ENCODE results near the gene LDLRAD4.

LDLRAD4 gene

DNA sequence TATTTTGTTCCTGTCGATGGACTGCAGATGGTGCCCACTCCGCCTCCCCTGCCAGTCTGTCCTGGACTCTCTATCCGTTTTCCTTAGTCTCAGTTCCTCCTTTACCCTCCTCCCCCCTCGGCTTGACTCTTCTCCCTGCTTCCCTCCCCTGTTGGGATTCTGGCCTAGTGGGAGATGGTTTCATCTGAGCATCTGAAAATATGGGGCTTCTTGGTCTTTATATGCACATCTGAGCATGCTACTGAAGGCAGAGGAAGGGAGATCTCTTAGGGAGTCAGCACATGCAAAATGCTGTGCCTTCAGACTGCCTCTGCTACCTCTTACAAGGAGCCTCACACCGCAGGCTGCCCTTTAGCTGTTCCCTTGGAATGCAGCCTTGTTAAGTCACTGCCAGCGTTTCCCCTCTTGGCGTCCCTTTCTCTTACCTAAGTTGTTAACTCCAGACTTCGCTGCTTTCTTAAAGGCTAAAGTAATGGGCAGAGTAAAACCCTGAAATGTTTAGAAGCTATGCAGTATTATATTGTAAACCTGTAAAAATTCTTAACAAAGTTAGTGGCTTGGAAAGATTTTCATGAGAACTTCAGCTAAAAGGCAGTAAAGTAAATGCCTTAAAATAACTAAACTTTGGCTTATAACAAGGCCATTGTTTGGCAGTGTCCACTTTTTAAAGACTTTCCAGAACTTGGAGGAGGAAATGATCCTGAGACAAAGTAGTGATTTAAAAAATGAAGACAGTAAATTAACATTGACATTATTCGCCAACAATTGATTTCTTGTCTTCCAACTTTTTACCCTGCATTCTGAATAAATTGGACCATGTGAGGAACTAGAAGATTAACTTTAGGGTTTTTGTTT, 49.8 kb downstream of the LDLRAD4 start:
- DNase-seq, result no peak

DNA sequence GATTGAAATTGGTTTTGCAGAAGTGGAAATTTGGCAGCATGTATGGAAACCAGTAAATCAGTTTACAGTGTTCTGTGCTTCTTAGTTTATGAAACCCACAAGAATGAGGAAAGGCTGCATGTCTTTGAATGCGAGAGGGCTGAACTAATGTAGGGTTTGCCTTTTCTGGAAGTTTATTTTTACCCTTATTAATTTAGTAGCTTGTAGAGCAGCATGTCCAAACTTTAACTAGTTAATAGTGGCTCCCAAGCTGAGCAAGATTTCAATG, 50.4 kb downstream of the LDLRAD4 start:
- DNase-seq, result no peak

DNA sequence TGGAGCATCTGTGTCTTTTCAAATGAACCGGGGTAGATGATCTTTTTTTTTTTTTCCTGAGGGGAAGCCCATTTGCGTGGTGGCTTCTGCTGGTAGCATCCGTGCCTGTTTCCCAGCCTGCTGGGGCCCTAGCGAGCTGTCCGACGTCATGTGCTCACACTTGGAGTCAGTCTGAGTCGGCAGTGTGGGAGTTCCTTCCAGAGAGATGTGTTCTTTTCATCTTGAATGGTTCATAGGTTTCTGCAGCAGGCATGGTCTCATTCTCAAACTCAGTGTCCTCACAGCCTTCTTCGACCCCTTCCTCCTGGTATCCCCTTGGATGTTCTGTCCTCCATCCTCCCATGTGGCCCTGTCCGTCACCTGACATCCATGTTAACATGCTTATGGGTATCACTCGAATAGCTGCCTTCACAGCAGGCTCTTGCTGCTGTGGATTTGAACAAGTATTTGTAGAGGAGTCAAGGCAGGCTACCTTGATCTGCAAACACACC, 51.0 kb downstream of the LDLRAD4 start:
- DNase-seq, result no peak

GRCh38 chr18:13270279-13270855, 51.8 kb downstream of the LDLRAD4 start:
- no peak for DNase-seq

GRCh38 chr18:13271302-13271911, 52.8 kb downstream of the LDLRAD4 start:
- no peak for DNase-seq

DNA sequence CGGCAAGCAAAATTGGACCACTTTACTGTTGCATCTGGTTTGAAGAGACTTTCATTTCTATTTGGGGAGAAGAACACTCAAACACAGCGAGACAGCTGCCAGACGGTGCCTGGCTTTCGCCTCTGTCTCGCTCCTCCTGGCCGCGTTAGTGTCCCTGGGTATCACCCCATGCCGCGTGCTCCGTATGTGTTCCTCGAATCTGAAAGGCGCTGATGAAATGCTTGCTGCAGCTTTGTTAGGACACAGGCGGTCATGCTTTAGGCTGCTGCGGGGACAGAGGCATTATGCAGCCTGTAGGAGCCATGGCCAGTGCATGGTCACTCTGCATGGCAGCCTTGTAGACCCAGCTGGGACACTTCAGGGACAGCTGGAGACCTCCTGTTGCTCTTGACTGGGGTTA, 53.9 kb downstream of the LDLRAD4 start:
- DNase-seq, result no peak

GRCh38 chr18:13273800-13274199, 55.2 kb downstream of the LDLRAD4 start:
- DNase-seq, result no peak

DNA sequence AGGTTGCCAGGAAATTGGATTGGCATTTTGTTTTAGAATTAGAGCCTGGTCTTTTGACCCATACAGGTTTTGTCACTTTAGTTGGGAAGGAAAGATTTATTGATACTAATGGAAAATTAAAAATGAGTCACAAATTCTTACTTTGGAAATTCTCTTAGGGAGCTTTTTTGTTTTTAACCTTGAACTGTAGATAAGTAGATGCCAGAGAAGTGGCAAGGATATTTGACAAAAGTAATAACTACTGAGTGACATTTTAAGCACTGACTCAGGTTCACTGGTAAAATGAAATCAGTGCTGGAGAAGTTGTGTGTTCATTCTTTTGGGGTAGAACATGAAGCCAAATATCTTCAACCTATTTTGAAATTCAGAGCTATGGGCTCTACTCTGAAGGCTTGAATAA, 56.5 kb downstream of the LDLRAD4 start:
- DNase-seq, result no peak

GRCh38 chr18:13276530-13277520, 58.3 kb downstream of the LDLRAD4 start:
- DNase-seq, result no peak

DNA sequence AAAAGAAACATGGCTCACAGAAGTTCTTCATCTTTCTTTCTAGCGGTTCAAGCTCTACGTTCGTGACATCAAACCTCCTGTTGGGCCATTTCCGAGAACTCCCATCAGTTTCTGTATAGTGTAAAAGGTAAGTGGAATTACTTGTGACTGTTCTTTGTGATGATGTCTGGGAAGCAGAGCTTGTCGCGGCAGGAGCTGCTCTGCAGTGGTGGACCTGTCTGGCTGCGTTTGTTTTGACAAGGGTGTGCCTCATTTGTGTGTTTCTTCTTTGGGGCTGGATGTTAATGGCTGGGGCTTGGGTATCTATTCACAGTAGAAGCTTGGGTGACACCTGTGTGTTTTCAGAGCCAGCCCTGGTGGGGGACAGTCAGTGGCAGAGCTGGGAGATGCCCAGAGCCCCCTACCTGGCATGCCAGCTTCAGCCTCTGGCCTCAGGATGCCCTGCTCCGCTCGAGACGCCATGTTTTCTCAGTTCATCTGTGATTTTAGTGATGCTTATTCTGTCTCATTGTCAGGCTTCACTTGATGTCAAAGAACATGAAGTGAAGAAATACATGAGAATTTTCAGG, 59.6 kb downstream of the LDLRAD4 start:
- DNase-seq, result no peak

GRCh38 chr18:13279181-13280069, 60.9 kb downstream of the LDLRAD4 start:
- DNase-seq, result no peak

GRCh38 chr18:13280070-13280795, 61.7 kb downstream of the LDLRAD4 start:
- DNase-seq, result no peak

GRCh38 chr18:13281406-13281805, 62.8 kb downstream of the LDLRAD4 start:
- no peak for DNase-seq

GRCh38 chr18:13283746-13284145, 65.2 kb downstream of the LDLRAD4 start:
- no peak for DNase-seq

- no peak for DNase-seq
These were observed 65.9 kb downstream of the LDLRAD4 start for GRCh38 chr18:13284330-13285027.

- DNase-seq, result no peak
These were observed 67.3 kb downstream of the LDLRAD4 start for GRCh38 chr18:13285874-13286273.

DNA sequence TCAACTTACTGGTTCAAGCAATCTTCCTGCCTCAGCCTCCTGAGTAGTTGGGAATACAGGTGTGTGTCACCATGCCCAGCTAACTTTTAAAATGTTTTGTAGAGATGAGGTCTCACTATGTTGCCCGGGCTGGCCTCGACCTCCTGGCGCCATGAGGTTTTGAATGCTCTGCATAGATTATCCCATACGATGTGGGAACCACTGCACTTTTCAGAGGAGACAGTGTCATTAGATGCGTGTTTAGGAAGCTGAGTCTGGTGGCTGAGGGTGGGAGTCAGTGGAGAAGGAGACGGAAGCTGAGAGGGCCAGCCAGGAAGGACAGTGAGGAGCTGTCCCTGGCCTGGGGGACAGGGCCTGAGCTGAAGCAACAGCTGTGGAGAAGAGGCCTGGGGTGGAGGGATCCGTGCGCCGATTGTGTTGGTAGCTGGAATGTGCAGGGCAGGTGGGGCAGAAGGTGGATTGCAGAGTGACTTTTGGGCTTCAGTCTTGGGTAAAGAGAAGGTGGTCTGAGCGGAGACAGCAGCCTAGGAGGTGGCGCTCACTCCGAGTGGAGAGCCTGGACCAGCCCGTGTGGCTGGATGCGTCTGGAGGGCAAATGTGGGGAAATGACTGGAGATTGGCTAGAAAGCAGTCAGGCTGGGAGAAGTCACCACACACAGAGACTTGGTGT, 68.0 kb downstream of the LDLRAD4 start:
- DNase-seq, result no peak

DNA sequence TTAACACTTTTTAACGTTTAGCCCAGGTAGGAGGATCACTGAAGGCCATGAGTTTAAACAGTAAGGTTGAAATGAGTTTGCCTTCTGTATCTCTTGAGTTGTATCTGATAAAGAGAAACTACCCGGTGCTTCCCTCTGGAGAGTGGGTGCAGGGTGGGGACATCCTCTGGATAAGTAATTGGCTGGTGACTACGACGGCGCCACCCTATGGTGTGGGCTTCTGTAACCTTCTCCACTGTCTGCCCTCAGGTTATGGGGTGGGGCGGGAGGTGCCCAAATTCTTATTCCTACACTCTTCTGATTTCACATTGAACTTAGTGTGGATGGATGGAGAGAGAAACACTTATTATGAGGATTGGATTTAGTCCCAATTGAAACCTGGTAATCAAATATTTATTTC, 68.8 kb downstream of the LDLRAD4 start:
- DNase-seq, result no peak

- no peak for DNase-seq
These were observed 70.1 kb downstream of the LDLRAD4 start for GRCh38 chr18:13288509-13289133.
